A673 (cell line): Measurements from ENCODE around the gene BICD1. TPM values are rescaled to one million over a fixed set of nuclear protein-coding genes. Genes with fewer than 3 reads are reported as not detected.

Experiments used
- BruUV-seq: library from RNA; stranded (reverse); fragments of 400-500 nt; replicated peaks from 2 replicates; lab custom pipeline; 2021; lab: Mats Ljungman, UMichigan
- CTCF ChIA-PET: fragments of 300-600 bp; sonication (Branson Sonifier 250); formaldehyde crosslinking; loops from one replicate; lab custom pipeline; 2022; ENCODE audit warnings: antibody characterized with exemption; lab: Charles Lee
- POLR2A ChIA-PET: fragments of 300-600 bp; sonication (Branson Sonifier 250); formaldehyde crosslinking; loops from one replicate; lab custom pipeline; 2022; ENCODE audit warnings: antibody characterized with exemption; ENCODE audit not compliant: low non-redundant PET; lab: Charles Lee
- DNase-seq: peaks from one replicate; pipeline ENCODE4 v3.0.0-alpha.2; 2015; ENCODE audit warnings: low spot score
- H3K27ac ChIP-seq: fragments of 200-600 bp; sonication (generic); 2 replicates; pipeline ENCODE4 v1.5.1; 2016; ENCODE audit warnings: mixed run types, low read depth, mild to moderate bottlenecking, mixed read lengths, antibody characterized with exemption, low read length; ENCODE audit not compliant: poor library complexity, severe bottlenecking
- H3K27me3 ChIP-seq: fragments of 200-600 bp; sonication (generic); replicated peaks from 2 replicates; pipeline ENCODE4 v1.6.1; 2017; ENCODE audit warnings: mixed run types, low read depth, mild to moderate bottlenecking, mixed read lengths, antibody characterized with exemption, low read length; ENCODE audit not compliant: insufficient read depth, poor library complexity
- H3K36me3 ChIP-seq: fragments of 200-600 bp; sonication (generic); 2 replicates; pipeline ENCODE4 v1.6.1; 2016; ENCODE audit warnings: mixed run types, mild to moderate bottlenecking, mixed read lengths, antibody characterized with exemption, low read length; ENCODE audit not compliant: insufficient read depth, poor library complexity, severe bottlenecking
- H3K4me1 ChIP-seq: fragments of 200-600 bp; sonication (generic); 2 replicates; pipeline ENCODE4 v1.6.1; 2017; ENCODE audit warnings: mixed run types, mild to moderate bottlenecking, mixed read lengths, antibody characterized with exemption, low read length; ENCODE audit not compliant: insufficient read depth, poor library complexity, severe bottlenecking
- H3K4me3 ChIP-seq: fragments of 200-600 bp; sonication (generic); 2 replicates; pipeline ENCODE4 v1.5.1; 2016; ENCODE audit warnings: low read depth, mixed run types, mild to moderate bottlenecking, mixed read lengths, low read length; ENCODE audit not compliant: poor library complexity, severe bottlenecking
- H3K9me3 ChIP-seq: fragments of 200-600 bp; sonication (generic); 2 replicates; pipeline ENCODE4 v1.6.1; 2016; ENCODE audit warnings: mixed run types, low read depth, mild to moderate bottlenecking, mixed read lengths, antibody characterized with exemption, low read length; ENCODE audit not compliant: poor library complexity, severe bottlenecking
- EZH2 ChIP-seq: fragments of 200-600 bp; sonication (generic); IDR thresholded peaks from 2 replicates; pipeline ENCODE4 v1.6.1; 2017; ENCODE audit warnings: borderline replicate concordance, low read depth, mild to moderate bottlenecking, mixed read lengths, antibody characterized with exemption, low read length; ENCODE audit not compliant: poor library complexity, severe bottlenecking
- intact Hi-C: fragments of 100-400 bp; cut with micrococcal nuclease; formaldehyde crosslinking; loops from one replicate; pipeline ENCODE4 v1.10.0; 2022; ENCODE audit not compliant: unreplicated experiment
- total RNA-seq: library from RNA; stranded (reverse); gene quantifications from 2 replicates; pipeline ENCODE4 v1.2.3, GENCODE V29; 2021
- TF ChIP-seq, protein P1 (sequence below): fragments of 300-800, 200-600 bp; sonication (generic); conservative IDR thresholded peaks from 2 replicates; pipeline ENCODE4 v1.5.1; 2017; ENCODE audit warnings: low read depth, mild to moderate bottlenecking, antibody characterized with exemption, low read length, moderate library complexity, mixed read lengths

BICD1 gene
- total RNA-seq, 1 experiment from 2014 or later = 50.2 TPM

DNA sequence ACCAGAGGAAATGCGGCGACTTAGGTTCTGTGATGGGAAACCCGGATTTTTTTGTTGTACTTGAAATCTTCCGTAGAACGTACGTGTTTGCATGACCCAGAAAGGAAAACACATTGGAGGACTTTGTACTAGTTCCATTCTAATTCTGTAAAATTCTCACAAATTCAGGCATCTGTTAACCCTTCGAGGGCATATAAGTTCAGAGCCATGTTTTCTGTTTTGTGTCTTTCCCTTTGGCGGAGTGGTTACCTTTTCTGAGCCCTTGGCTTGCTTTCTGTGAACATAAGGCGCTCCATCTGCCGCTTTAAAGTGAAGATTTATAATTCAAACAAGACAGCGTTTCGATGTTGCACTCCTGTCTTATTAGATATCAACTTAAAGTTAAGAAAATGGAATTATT, 34.2 kb downstream of the BICD1 start:
- intact Hi-C loops = no loop called here
- ChIA-PET POLR2A (no interaction called here), CTCF (no interaction called here)
- Histone ChIP-seq H3K4me1 (peaks cover 16% of the 10 kb centered on the region), H3K27me3 (no peaks in the 10 kb centered on the region), H3K4me3 (peak overlapping the region; percentile 51), H3K9me3 (no peaks in the 10 kb centered on the region), H3K36me3 (no peaks in the 10 kb centered on the region), H3K27ac (peak overlapping the region; percentile 82)
- BruUV-seq = no TSS peak
- no peak for DNase-seq
- TF ChIP-seq, protein P1, sequence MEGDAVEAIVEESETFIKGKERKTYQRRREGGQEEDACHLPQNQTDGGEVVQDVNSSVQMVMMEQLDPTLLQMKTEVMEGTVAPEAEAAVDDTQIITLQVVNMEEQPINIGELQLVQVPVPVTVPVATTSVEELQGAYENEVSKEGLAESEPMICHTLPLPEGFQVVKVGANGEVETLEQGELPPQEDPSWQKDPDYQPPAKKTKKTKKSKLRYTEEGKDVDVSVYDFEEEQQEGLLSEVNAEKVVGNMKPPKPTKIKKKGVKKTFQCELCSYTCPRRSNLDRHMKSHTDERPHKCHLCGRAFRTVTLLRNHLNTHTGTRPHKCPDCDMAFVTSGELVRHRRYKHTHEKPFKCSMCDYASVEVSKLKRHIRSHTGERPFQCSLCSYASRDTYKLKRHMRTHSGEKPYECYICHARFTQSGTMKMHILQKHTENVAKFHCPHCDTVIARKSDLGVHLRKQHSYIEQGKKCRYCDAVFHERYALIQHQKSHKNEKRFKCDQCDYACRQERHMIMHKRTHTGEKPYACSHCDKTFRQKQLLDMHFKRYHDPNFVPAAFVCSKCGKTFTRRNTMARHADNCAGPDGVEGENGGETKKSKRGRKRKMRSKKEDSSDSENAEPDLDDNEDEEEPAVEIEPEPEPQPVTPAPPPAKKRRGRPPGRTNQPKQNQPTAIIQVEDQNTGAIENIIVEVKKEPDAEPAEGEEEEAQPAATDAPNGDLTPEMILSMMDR = no peak
- TF ChIP-seq EZH2 = no peak

DNA sequence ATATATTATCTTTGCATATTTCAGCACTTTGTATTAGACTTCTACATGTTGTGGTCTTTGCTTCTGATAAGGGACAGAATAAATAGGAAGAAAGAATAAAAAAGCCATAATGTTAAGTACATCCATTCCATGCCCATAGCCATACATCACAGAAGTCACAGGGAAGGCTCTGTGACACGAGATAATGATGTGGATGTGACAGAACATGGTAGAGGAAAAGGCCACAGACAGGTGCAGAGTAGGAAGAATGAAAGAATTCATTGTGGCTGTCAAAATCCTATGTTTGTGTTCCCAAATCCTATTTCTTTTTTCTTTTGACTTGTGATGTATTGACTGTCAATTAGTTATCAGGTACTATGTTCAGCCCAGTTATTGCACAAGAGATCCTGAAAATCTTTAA, 38.4 kb downstream of the BICD1 start:
- BruUV-seq = no TSS peak
- intact Hi-C loops = no loop called here
- Histone ChIP-seq H3K27ac (no peak overlapping the region), H3K36me3 (no peaks in the 10 kb centered on the region), H3K4me3 (no peak overlapping the region), H3K27me3 (no peaks in the 10 kb centered on the region), H3K4me1 (peaks cover 6% of the 10 kb centered on the region), H3K9me3 (no peaks in the 10 kb centered on the region)
- CTCF ChIA-PET = no interaction called here
- TF ChIP-seq, protein P1 = no peak
- no peak for TF ChIP-seq EZH2
- DNase-seq = no peak
- POLR2A ChIA-PET = no interaction called here

DNA sequence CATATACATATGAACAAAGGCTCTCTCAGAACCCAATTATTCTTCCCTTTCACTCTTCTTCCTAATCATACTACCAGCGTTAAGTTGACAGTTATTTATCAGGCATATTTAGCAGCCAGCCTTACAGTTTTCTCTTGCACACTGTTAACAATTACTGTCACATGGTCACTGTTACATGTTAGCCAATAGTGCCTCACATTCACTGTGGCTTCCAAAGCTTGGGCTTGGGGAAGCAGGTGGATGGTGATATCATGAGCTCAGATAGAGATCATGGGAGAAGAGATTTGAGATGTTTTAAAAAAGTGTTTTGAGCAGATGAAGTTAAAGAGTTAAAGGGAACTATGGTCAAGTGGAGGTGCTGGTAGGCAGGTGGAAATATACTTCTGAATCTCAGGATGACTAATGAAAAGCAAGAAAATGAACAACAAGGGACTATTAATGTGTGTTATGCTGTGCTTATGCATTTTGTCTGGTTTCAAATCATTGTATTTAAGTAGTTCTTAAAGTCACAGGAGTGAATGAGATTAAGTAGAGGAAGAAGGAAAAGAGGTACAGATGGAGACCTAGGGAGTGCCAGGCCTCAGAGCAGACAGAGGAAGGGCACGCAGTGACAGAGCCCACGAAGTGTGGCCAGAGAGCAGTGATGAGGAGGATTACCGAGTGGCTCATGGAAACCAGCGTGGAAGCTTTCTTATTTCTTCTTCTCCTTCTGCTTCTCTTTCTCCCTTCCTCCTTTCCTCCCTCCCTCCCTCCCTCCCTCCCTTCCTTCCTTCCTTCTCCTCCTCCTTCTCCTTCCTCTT, 39.6 kb downstream of the BICD1 start:
- no peak for TF ChIP-seq EZH2
- TF ChIP-seq, protein P1 = no peak
- intact Hi-C loops = no loop called here
- H3K27ac ChIP-seq = no peak overlapping the region
- no peaks in the 10 kb centered on the region for H3K36me3 ChIP-seq
- ChIA-PET POLR2A (interaction anchor here (0.7 kb wide), 1 partner anchor 576 kb away, joined by 3 read pairs; no protein-coding TSS in a partner anchor), CTCF (no interaction called here)
- no peaks in the 10 kb centered on the region for H3K27me3 ChIP-seq
- BruUV-seq = no TSS peak
- no peak for DNase-seq
- H3K9me3 ChIP-seq = no peaks in the 10 kb centered on the region
- no peaks in the 10 kb centered on the region for H3K4me1 ChIP-seq
- no peak overlapping the region for H3K4me3 ChIP-seq
